Breast epithelium (tissue), 4 donors: ENCODE measurements around the gene ODAD2. TPM values are rescaled to one million over a fixed set of nuclear protein-coding genes. Genes with fewer than 3 reads are reported as not detected.
A peak's percentile ranks its signal among the peaks of the same experiment; 100 is the strongest.

Source experiments
- DNase-seq, 2 donors: peaks; one replicate each; pipeline ENCODE4 v3.0.0-alpha.2; 2019; ENCODE audit warnings: low spot score in 2 of 2
- H3K27ac ChIP-seq, 2 donors: fragments of 200-600 bp; sonication (generic) in 1 of 2; one replicate each; pipeline ENCODE4 v1.5.1; 2016 to 2019; ENCODE audit warnings: mild to moderate bottlenecking in 1 of 2
- H3K27me3 ChIP-seq, 2 donors: fragments of 200-600 bp; sonication (generic) in 1 of 2; one replicate each; pipeline versions ENCODE4 v1.5.1 to v1.6.0; 2017 to 2019; ENCODE audit warnings: control low read depth in 1 of 2, mild to moderate bottlenecking in 1 of 2
- H3K36me3 ChIP-seq: fragments of 200-600 bp; one replicate; pipeline ENCODE4 v1.5.1; 2019
- H3K4me1 ChIP-seq, 2 donors: fragments of 200-600 bp; sonication (generic); one replicate each; pipeline ENCODE4 v1.5.1; 2016 to 2019; ENCODE audit warnings: control low read depth in 1 of 2
- H3K4me3 ChIP-seq, 3 donors: fragments of 200-600 bp; sonication (generic); 1 replicate in 2 of 3; 2 replicates in 1 of 3; pipeline ENCODE4 v1.5.1; 2016 to 2019; ENCODE audit warnings: mild to moderate bottlenecking in 3 of 3, moderate library complexity in 2 of 3
- H3K9me3 ChIP-seq, 2 donors: fragments of 200-600 bp; sonication (generic) in 1 of 2; one replicate each; pipeline ENCODE4 v1.5.1; 2016 to 2019; ENCODE audit warnings: control low read depth in 1 of 2
- POLR2A ChIP-seq: fragments of 450-650 bp; IDR thresholded peaks from one replicate; pipeline ENCODE4 v1.6.1; 2016; ENCODE audit warnings: antibody characterized with exemption, mild to moderate bottlenecking, moderate library complexity
- POLR2AphosphoS5 ChIP-seq, 3 donors: sonication (generic); formaldehyde crosslinking; IDR thresholded peaks; one replicate each; pipeline ENCODE4 v1.6.1; 2017; ENCODE audit warnings: antibody characterized with exemption in 3 of 3
- intact Hi-C: fragments of 100-400 bp; cut with DNase I; formaldehyde crosslinking; loops from one replicate; pipeline ENCODE4 v1.15.1; 2023; ENCODE audit warnings: low total_unique reads
- total RNA-seq, 3 donors: library from RNA; depleted of rRNA; stranded (reverse); fragments of >200 nt; gene quantifications; one replicate each; pipeline ENCODE4 v1.1.0, GENCODE V29; 2016
- TF ChIP-seq, protein P1 (sequence below), 3 donors: fragments of 450-650 bp; IDR thresholded peaks; one replicate each; pipeline ENCODE4 v1.5.1; 2016 to 2017; ENCODE audit warnings: antibody characterized with exemption in 3 of 3, mild to moderate bottlenecking in 3 of 3, moderate library complexity in 3 of 3

ODAD2 gene
- total RNA-seq, 3 donors from 2014 or later = 0.29 to 0.33 TPM; not detected in 1

GRCh38 chr10:28010821-28011220 is 11.9 kb upstream of the ODAD2 start:
- Histone ChIP-seq H3K9me3 (peaks cover 0 to 5% of the 10 kb centered on the region in 2 donors), H3K36me3 (no peaks in the 10 kb centered on the region), H3K27me3 (no peaks in the 10 kb centered on the region), H3K27ac (no peak overlapping the region), H3K4me1 (no peaks in the 10 kb centered on the region), H3K4me3 (no peak overlapping the region)
- DNase-seq = no peak
- TF ChIP-seq, protein P1, sequence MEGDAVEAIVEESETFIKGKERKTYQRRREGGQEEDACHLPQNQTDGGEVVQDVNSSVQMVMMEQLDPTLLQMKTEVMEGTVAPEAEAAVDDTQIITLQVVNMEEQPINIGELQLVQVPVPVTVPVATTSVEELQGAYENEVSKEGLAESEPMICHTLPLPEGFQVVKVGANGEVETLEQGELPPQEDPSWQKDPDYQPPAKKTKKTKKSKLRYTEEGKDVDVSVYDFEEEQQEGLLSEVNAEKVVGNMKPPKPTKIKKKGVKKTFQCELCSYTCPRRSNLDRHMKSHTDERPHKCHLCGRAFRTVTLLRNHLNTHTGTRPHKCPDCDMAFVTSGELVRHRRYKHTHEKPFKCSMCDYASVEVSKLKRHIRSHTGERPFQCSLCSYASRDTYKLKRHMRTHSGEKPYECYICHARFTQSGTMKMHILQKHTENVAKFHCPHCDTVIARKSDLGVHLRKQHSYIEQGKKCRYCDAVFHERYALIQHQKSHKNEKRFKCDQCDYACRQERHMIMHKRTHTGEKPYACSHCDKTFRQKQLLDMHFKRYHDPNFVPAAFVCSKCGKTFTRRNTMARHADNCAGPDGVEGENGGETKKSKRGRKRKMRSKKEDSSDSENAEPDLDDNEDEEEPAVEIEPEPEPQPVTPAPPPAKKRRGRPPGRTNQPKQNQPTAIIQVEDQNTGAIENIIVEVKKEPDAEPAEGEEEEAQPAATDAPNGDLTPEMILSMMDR (IDR thresholded peaks at IDR 0.05) = no peak
- TF ChIP-seq POLR2A (no peak), POLR2AphosphoS5 (IDR thresholded peaks at IDR 0.05) (no peak)
- intact Hi-C loops = no loop called here

- Histone ChIP-seq H3K27me3 (no peaks in the 10 kb centered on the region), H3K36me3 (no peaks in the 10 kb centered on the region), H3K4me3 (no peak overlapping the region), H3K4me1 (no peaks in the 10 kb centered on the region), H3K9me3 (no peaks in the 10 kb centered on the region), H3K27ac (no peak overlapping the region)
- TF ChIP-seq, protein P1 (IDR thresholded peaks at IDR 0.05) = no peak
- TF ChIP-seq POLR2AphosphoS5 (IDR thresholded peaks at IDR 0.05) (no peak), POLR2A (no peak)
- DNase-seq = no peak
- intact Hi-C loops = no loop called here
Observed at GRCh38 chr10:28008054-28008453, 9.2 kb upstream of the ODAD2 start.

DNA sequence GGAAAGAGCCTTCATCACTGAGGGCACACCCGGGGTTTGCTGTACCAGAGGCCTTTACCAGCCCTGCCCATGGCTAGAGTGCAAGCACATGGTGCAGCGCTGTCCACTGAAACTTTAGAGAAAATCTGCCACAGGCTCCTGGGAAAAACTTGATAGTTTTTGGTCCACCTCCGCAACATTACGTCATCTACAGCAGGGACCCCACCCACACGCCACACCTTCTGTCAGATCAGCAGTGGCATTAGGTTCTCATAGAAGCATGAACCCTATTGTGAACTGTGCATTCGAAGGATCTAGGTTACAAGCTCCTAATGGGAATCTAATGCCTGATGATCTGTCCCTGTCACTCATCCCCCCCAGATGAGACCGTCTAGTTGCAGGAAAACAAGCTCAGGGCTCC is 2.5 kb upstream of the ODAD2 start:
- H3K36me3 ChIP-seq = no peaks in the 10 kb centered on the region
- TF ChIP-seq POLR2AphosphoS5 (IDR thresholded peaks at IDR 0.05) (no peak), POLR2A (no peak)
- TF ChIP-seq, protein P1 (IDR thresholded peaks at IDR 0.05) = no peak
- no peaks in the 10 kb centered on the region for H3K9me3 ChIP-seq
- no peak overlapping the region for H3K4me3 ChIP-seq
- DNase-seq = no peak
- H3K27ac ChIP-seq = no peak overlapping the region
- no peaks in the 10 kb centered on the region for H3K4me1 ChIP-seq
- intact Hi-C loops = no loop called here
- H3K27me3 ChIP-seq = peaks cover 0 to 12% of the 10 kb centered on the region in 2 donors

GRCh38 chr10:27998178-27998953 is 513 bp downstream of the ODAD2 start:
- Histone ChIP-seq H3K27ac (peak overlapping the region in 1 of 2 donors; percentile 28), H3K9me3 (no peaks in the 10 kb centered on the region), H3K4me3 (peak overlapping the region; percentile 56 to 78 (median 62)), H3K36me3 (no peaks in the 10 kb centered on the region), H3K4me1 (no peaks in the 10 kb centered on the region), H3K27me3 (peaks cover 0 to 12% of the 10 kb centered on the region in 2 donors)
- DNase-seq = no peak
- intact Hi-C loops = no loop called here
- TF ChIP-seq, protein P1 (IDR thresholded peaks at IDR 0.05) = no peak
- TF ChIP-seq POLR2AphosphoS5 (IDR thresholded peaks at IDR 0.05) = no peak
- TF ChIP-seq POLR2A = no peak

DNA sequence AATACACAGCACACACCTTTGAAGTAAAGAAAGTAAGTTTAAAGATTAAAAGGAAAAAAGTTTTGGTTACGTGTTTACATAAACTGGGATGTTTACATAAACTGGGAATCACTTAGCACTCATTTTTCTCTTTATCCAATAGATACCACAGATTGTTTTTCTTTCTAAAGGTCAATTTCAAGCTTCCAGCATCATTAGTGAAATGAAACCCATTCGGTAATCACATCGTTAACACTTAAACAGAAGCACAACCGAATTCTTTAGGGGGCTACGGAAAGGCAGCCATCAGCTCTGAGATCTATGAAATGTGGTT is 1.1 kb downstream of the ODAD2 start:
- H3K9me3 ChIP-seq = no peaks in the 10 kb centered on the region
- no peak for DNase-seq
- no peaks in the 10 kb centered on the region for H3K4me1 ChIP-seq
- peaks cover 0 to 12% of the 10 kb centered on the region in 2 donors for H3K27me3 ChIP-seq
- no peak overlapping the region for H3K27ac ChIP-seq
- H3K36me3 ChIP-seq = no peaks in the 10 kb centered on the region
- H3K4me3 ChIP-seq = peak overlapping the region; percentile 56 to 78 (median 62)
- intact Hi-C loops = no loop called here
- TF ChIP-seq, protein P1 (IDR thresholded peaks at IDR 0.05) = no peak
- TF ChIP-seq POLR2AphosphoS5 (IDR thresholded peaks at IDR 0.05) = no peak
- TF ChIP-seq POLR2A = no peak
